Measurements from ENCODE around the gene ZNF48.

The ZNF48 gene

DNA sequence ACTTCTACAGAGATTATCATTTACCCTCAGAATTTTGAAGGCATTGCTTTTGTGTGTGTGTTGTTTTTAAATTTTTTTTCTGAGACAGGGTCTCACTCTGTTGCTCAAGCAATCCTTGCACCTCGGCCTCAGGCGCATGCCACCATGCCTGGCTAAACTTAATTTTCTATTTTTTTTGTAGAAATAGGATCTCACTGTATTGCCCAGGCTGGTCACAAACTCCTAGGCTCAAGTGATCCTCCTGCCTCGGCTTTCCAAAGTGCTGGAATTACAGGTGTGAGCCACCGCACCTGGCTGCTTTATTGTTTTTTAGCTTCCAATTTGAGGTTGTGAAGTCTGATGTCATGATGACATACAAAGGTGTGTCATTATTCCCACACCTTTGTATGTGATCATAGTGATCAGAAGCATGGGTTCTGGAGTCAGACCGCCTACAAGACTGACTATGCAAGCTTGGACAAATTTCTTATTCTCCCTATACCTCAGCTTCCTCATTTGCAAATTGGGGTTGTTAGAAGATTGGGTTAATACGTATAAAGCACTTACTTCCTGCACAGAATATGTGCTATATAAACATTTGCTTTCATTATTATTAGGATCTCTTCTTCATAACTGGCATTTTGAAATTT lies 44.6 kb downstream of the ZNF48 start:
- Histone ChIP-seq H3K9ac (ENCODE audit: insufficient read length) (no peak overlapping the region), H3K4me3 (no peak overlapping the region), H3K27ac (no peak overlapping the region), H3K9me3 (ENCODE audit: low read depth, low read length) (no peaks in the 10 kb centered on the region), H3K36me3 (ENCODE audit: insufficient read depth, low read length) (peaks cover 18% of the 10 kb centered on the region)
- DNase-seq (ENCODE audit: low read depth, low spot score), result no peak
- TF ChIP-seq EZH2 (IDR thresholded peaks at IDR 0.05) (no peak), FOXP2 (optimal IDR thresholded peaks at IDR 0.05; ENCODE audit: control extremely low read depth, extremely low read length, insufficient read depth) (no peak), POLR2AphosphoS5 (IDR thresholded peaks at IDR 0.05; ENCODE audit: borderline replicate concordance, low read depth, low read length) (no peak)

DNA sequence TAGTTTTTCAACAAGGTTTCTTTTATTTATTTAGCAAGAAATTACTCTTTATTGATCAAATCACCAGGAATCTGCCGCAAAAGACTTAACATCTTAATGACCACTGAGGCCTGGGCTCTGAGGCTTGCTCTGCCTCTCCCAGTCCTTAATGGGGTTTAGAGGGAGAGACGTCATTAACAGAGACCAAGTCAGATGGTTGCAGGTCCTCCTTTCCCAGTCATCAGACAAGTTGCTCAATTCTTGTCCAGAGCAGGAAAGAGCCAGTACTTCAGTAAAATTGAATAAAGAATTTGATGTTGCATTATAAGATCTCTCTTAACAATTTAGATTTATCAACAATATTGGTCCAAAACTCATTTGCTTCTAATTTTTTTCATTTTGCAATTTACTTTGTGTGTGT lies 48.4 kb downstream of the ZNF48 start:
- H3K9ac ChIP-seq (ENCODE audit: insufficient read length), result no peak overlapping the region
- H3K36me3 ChIP-seq (ENCODE audit: insufficient read depth, low read length), result peaks cover 20% of the 10 kb centered on the region
- H3K4me3 ChIP-seq, result peak overlapping the region; percentile 98
- no peak for DNase-seq (ENCODE audit: low read depth, low spot score)
- no peak for TF ChIP-seq EZH2 (IDR thresholded peaks at IDR 0.05)
- TF ChIP-seq POLR2AphosphoS5 (IDR thresholded peaks at IDR 0.05; ENCODE audit: borderline replicate concordance, low read depth, low read length), result no peak
- TF ChIP-seq FOXP2 (optimal IDR thresholded peaks at IDR 0.05; ENCODE audit: control extremely low read depth, extremely low read length, insufficient read depth), result no peak
- H3K9me3 ChIP-seq (ENCODE audit: low read depth, low read length), result no peaks in the 10 kb centered on the region
- no peak overlapping the region for H3K27ac ChIP-seq

DNA sequence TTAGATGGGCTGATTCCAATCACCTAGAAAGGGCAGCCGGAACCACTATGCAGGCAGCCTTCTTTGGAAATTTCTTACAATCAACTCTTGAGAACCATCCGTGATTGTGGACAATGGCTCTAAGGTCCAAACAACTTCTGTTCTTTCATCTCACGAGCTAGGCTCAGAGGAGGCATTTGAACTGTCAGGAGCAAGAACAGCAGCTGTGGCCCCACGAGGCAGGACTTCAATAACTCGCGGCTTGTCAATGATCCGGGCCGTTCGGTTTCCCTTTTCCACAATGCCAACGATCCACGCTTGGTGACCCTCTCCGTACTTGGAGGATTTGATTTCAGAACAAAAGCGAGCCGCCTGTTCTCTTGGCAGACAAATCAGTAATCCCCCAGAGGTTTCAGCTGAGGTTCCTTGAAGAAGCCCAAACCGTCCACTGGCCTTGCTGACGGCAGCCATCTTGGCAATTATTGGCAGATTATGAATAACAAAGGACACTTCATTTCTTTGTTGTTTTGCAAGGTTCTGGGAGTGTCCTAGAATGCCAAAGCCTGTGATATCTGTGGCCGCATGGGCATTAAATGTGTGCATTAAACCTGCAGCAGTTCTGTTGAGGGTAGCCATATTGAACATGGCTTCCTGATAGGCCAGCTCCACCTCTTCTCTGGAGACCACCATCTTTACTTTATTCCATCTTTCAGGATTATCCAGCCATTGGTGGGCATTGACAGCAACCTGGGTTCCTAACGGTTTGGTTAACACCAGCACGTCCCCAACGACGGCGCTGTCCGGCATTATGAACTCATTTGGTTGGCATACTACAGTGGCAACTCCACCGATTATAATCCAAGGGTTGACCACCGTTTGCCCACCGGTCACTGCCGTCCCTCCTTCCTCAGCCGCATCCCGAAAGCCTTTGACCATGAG lies 49.3 kb downstream of the ZNF48 start:
- H3K4me3 ChIP-seq, result peak overlapping the region; percentile 98
- H3K9ac ChIP-seq (ENCODE audit: insufficient read length), result peak overlapping the region; percentile 96
- H3K9me3 ChIP-seq (ENCODE audit: low read depth, low read length), result no peaks in the 10 kb centered on the region
- TF ChIP-seq POLR2AphosphoS5 (IDR thresholded peaks at IDR 0.05; ENCODE audit: borderline replicate concordance, low read depth, low read length), result no peak
- peaks cover 20% of the 10 kb centered on the region for H3K36me3 ChIP-seq (ENCODE audit: insufficient read depth, low read length)
- no peak for DNase-seq (ENCODE audit: low read depth, low spot score)
- H3K27ac ChIP-seq, result peak overlapping the region; percentile 94; the same call in 1 of the 2 replicates

DNA sequence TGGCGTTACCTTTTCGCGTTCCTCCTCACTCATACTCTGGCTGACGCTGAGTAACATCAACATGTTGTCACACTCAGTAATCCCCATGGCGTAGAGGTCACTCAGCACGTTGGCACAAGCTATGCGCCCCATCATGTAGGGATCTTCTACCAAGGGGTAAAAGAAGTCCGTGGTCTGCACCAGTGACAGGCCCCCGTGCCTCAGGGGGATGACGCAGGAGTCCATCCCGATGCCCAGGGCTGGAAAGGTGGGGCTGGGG lies 49.9 kb downstream of the ZNF48 start:
- Histone ChIP-seq H3K9me3 (ENCODE audit: low read depth, low read length) (no peaks in the 10 kb centered on the region), H3K4me3 (peak overlapping the region; percentile 98), H3K27ac (peak overlapping the region; percentile 94), H3K36me3 (ENCODE audit: insufficient read depth, low read length) (peaks cover 20% of the 10 kb centered on the region), H3K9ac (ENCODE audit: insufficient read length) (peak overlapping the region; percentile 96)
- no peak for TF ChIP-seq POLR2AphosphoS5 (IDR thresholded peaks at IDR 0.05; ENCODE audit: borderline replicate concordance, low read depth, low read length)
- no peak for DNase-seq (ENCODE audit: low read depth, low spot score)

DNA sequence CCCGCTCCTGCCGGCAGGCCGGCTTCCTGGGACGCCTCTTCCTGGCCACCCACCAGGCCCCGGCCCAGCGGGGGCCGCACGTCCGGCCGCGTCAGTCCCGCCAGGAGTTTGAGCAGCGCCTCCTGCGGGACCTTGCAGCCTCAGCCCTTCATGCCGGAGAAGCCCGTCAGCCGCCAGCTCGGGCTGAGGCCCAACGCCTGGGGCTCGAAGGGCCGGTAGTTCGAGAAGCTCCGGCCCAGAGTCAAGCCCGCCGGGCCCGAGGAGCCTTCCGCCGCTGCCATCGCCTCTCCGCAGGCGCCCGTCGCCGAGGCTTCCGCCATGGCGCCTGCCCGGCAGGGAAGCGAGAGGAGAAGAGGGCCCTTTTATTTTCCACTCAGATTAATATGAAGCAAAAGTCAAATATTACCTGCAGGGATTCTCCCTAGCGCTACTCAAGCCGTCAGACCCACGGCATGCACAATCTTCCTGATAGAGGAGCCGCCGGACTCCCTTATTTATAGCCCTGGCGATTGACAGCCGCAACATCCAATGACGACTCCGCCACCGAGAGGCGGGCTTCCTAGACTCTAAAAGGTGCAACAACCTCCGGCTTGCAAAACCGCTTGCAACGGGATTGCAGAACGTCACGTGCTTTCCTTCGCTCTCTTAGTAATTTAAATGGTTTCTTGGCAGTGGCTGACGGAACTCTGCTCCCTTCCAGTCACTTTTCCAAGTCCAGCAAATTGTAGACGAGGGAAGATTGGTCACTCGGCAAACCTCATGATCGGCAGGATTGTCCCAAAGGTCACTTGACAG lies 50.4 kb downstream of the ZNF48 start, which contains the start of gene SEPHS2:
Gene SEPHS2 (minus strand): TSS at position 467 of the 795 bp plus-strand sequence. CDS start 147 bp downstream, at position 320.
- H3K36me3 ChIP-seq (ENCODE audit: insufficient read depth, low read length), result peaks cover 20% of the 10 kb centered on the region
- peak within 1 kb of the TSS; percentile 94 for H3K27ac ChIP-seq
- TF ChIP-seq FOXP2 (optimal IDR thresholded peaks at IDR 0.05; ENCODE audit: control extremely low read depth, extremely low read length, insufficient read depth) (peak; percentile 58), EZH2 (IDR thresholded peaks at IDR 0.05) (no peak), POLR2AphosphoS5 (IDR thresholded peaks at IDR 0.05; ENCODE audit: borderline replicate concordance, low read depth, low read length) (peak; percentile 97)
- peak within 1 kb of the TSS; percentile 98 for H3K4me3 ChIP-seq
- no peaks in the 10 kb centered on the region for H3K9me3 ChIP-seq (ENCODE audit: low read depth, low read length)
- peak within 1 kb of the TSS; percentile 96 for H3K9ac ChIP-seq (ENCODE audit: insufficient read length)
- DNase-seq (ENCODE audit: low read depth, low spot score), result peak; percentile 82

DNA sequence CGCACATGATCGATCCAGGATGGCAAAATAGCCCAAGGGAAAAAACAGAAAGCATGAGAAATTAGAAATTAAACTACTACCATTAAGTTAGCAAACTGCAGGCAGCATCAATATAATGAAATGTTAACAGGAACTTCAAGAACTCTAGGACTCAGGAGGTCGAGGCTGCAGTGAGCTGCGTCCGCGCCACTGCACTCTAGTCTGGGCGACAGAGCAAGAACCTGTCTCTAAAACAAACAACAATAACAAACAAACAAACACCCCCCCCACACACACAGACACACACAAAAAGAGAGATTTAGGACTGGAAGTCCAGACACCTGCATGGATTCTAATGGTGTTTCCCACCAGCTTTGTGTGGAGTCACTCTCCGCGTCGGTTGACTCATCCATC lies 51.0 kb downstream of the ZNF48 start:
- TF ChIP-seq POLR2AphosphoS5 (IDR thresholded peaks at IDR 0.05; ENCODE audit: borderline replicate concordance, low read depth, low read length) (no peak), EZH2 (IDR thresholded peaks at IDR 0.05) (no peak), FOXP2 (optimal IDR thresholded peaks at IDR 0.05; ENCODE audit: control extremely low read depth, extremely low read length, insufficient read depth) (no peak)
- Histone ChIP-seq H3K4me3 (peak overlapping the region; percentile 98), H3K9me3 (ENCODE audit: low read depth, low read length) (no peaks in the 10 kb centered on the region), H3K27ac (peak overlapping the region; percentile 94), H3K36me3 (ENCODE audit: insufficient read depth, low read length) (peaks cover 20% of the 10 kb centered on the region), H3K9ac (ENCODE audit: insufficient read length) (peak overlapping the region; percentile 77)
- no peak for DNase-seq (ENCODE audit: low read depth, low spot score)

DNA sequence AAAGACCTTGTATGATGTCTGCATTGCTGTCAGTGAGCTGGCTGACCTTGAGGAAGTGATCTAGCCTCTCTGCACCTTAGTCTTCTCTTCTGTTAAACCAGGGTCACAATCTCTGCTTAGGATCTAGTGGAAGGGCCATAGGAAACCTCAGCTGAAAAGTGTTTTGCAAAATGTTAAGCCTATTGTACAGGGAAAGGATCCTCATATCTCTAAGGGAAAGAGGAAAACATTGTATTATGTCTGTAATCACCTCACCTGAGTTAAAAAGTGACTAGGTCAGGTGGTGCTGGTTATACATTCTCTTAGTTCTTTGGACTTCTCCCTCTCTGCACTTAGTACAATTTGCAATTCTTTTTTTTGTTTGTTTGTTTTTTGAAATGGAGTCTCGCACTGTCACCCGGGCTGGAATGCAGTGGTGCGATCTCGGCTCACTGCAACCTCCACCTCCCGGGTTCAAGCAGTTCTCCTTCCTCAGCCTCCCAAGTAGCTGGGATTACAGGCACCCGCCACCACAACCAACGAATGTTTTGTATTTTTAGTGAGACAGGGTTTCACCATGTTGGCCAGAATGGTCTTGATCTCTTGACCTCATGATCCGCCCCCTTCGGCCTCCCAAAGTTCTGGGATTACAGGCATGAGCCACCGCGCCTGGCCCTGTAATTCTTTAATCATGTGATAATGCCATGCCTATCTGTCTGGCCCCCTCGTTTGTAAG lies 52.4 kb downstream of the ZNF48 start:
- TF ChIP-seq POLR2AphosphoS5 (IDR thresholded peaks at IDR 0.05; ENCODE audit: borderline replicate concordance, low read depth, low read length), result no peak
- TF ChIP-seq FOXP2 (optimal IDR thresholded peaks at IDR 0.05; ENCODE audit: control extremely low read depth, extremely low read length, insufficient read depth), result no peak
- no peak for TF ChIP-seq EZH2 (IDR thresholded peaks at IDR 0.05)
- Histone ChIP-seq H3K36me3 (ENCODE audit: insufficient read depth, low read length) (peaks cover 20% of the 10 kb centered on the region), H3K9me3 (ENCODE audit: low read depth, low read length) (no peaks in the 10 kb centered on the region), H3K4me3 (no peak overlapping the region), H3K9ac (ENCODE audit: insufficient read length) (no peak overlapping the region), H3K27ac (no peak overlapping the region)
- no peak for DNase-seq (ENCODE audit: low read depth, low spot score)

DNA sequence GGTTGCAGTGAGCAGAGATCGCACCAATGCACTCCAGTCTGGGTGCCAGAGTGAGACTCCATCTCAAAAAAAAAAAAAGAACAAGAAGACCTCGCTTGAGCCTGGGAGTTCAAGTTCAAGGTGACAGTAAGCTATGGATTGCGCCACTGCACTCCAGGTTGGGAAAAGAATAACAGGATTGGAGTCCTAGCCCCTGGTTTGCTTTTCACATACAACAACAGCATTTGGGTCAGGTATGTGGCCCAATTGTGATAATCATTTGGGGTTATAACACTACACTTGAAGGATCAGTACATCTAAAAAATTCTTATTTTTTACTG lies 53.9 kb downstream of the ZNF48 start:
- Histone ChIP-seq H3K27ac (no peak overlapping the region), H3K9me3 (ENCODE audit: low read depth, low read length) (no peaks in the 10 kb centered on the region), H3K4me3 (no peak overlapping the region), H3K36me3 (ENCODE audit: insufficient read depth, low read length) (peaks cover 10% of the 10 kb centered on the region), H3K9ac (ENCODE audit: insufficient read length) (no peak overlapping the region)
- no peak for DNase-seq (ENCODE audit: low read depth, low spot score)
- TF ChIP-seq FOXP2 (optimal IDR thresholded peaks at IDR 0.05; ENCODE audit: control extremely low read depth, extremely low read length, insufficient read depth), result no peak
- TF ChIP-seq POLR2AphosphoS5 (IDR thresholded peaks at IDR 0.05; ENCODE audit: borderline replicate concordance, low read depth, low read length), result no peak
- no peak for TF ChIP-seq EZH2 (IDR thresholded peaks at IDR 0.05)
